Heart left ventricle (tissue), 16 donors: Measurements from ENCODE around the gene CAPN11. TPM values are rescaled to one million over a fixed set of nuclear protein-coding genes. Genes with fewer than 3 reads are reported as not detected.

ENCODE experiments used
- ATAC-seq, 4 donors: fragments of 200-7000 bp; cut with Tn5 transposase; one replicate each; pipeline ENCODE4 v1.9.1; 2020 to 2022; ENCODE audit warnings: moderate library complexity in 4 of 4, mild to moderate bottlenecking in 3 of 4, moderate number of reproducible peaks in 1 of 4
- DNase-seq, 5 donors: peaks; one replicate each; pipeline ENCODE4 v3.0.0-alpha.2; 2020
- H3K27ac ChIP-seq, 12 donors: fragments of 200-600 bp; sonication (generic) in 4 of 12; one replicate each; pipeline versions ENCODE4 v1.5.0 to v1.8.0; 2016 to 2022; ENCODE audit warnings: mild to moderate bottlenecking in 2 of 12
- H3K27me3 ChIP-seq, 9 donors: fragments of 200-600 bp; sonication (generic) in 2 of 9; one replicate each; pipeline versions ENCODE4 v1.5.1 to v1.8.0; 2016 to 2022; ENCODE audit warnings: mild to moderate bottlenecking in 3 of 9
- H3K36me3 ChIP-seq, 9 donors: fragments of 200-600 bp; sonication (generic) in 2 of 9; one replicate each; pipeline versions ENCODE4 v1.5.0 to v1.8.0; 2018 to 2022; ENCODE audit warnings: mild to moderate bottlenecking in 2 of 9
- H3K4me1 ChIP-seq, 12 donors: fragments of 200-600 bp; sonication (generic) in 4 of 12; one replicate each; pipeline versions ENCODE4 v1.5.0 to v1.8.0; 2016 to 2022; ENCODE audit warnings: mild to moderate bottlenecking in 3 of 12
- H3K4me3 ChIP-seq, 12 donors: fragments of 200-600 bp; sonication (generic) in 4 of 12; one replicate each; pipeline versions ENCODE4 v1.5.0 to v1.8.0; 2017 to 2022; ENCODE audit warnings: mild to moderate bottlenecking in 9 of 12, moderate library complexity in 4 of 12
- H3K9me3 ChIP-seq, 12 donors: fragments of 200-600 bp; sonication (generic) in 4 of 12; one replicate each; pipeline versions ENCODE4 v1.5.0 to v1.8.0; 2016 to 2022; ENCODE audit warnings: mild to moderate bottlenecking in 1 of 12
- POLR2A ChIP-seq, 2 donors: fragments of 450-650 bp; IDR thresholded peaks; one replicate each; pipeline ENCODE4 v1.6.1; 2017; ENCODE audit warnings: antibody characterized with exemption in 2 of 2, mild to moderate bottlenecking in 2 of 2, moderate library complexity in 2 of 2
- WGBS, 4 donors: extraction: QIAGEN DNeasy Blood & Tissue Kit in 2 of 4; methylation state at CpG; one replicate each; pipeline versions ENCODE4 v1.1.5 to v1.1.7; 2013 to 2018; 5-methylcytosine and 5-hydroxymethylcytosine counted together
- intact Hi-C, 10 donors: fragments of 100-400 bp; cut with DNase I; formaldehyde crosslinking; loops; one replicate each; pipeline versions ENCODE4 v1.11.1 to v1.14.2; 2022
- polyA plus RNA-seq, 2 donors: library from polyadenylated mRNA; stranded (reverse); fragments of 200-250 nt; gene quantifications; one replicate each; pipeline ENCODE4 v1.2.3, GENCODE V29; 2013
- total RNA-seq, 9 donors: library from RNA; depleted of rRNA in 2 of 9; stranded (reverse); fragments of >200 nt in 2 of 9; fragmentation: NEBNext Ultra II Directional in 3 of 9; extraction: Animal tissue kit (Norgen Biotek cat#: 25700) in 3 of 9; gene quantifications; one replicate each; pipeline versions ENCODE4 v1.1.0 to v1.2.4, GENCODE V29; 2016 to 2023
- TF ChIP-seq, protein P1 (sequence below), 12 donors: fragments of 200-600 bp; sonication (generic) in 4 of 12; IDR thresholded peaks; one replicate each; pipeline versions ENCODE4 v1.5.0 to v1.8.0; 2018 to 2022; ENCODE audit warnings: antibody characterized with exemption in 12 of 12, mild to moderate bottlenecking in 5 of 12
- donor health status: ischemic (EF 13 %, LVEDD 7.1; RV severe dilation, severe dysfunction).
- donor health status: healthy with polysubstance abuse.
- donor health status: DM: no; HTN: yes; CAD: no.
- donor health status: DM: no; HTN: no; CAD: no.
- donor health status: ischemic (EF 25% LVEDD 6.9; RV normal size, moderate dysfunction).
- donor health status: ischemic (EF 25% LVEDD 5.7; RV mildly dilated, moderate dysfunction).
- donor health status: healthy.
- donor health status: DM: yes; HTN: yes; CAD: no.
- donor health status: ischemic (EF 35%, LVEDD 5.7; RV mildly dilated, moderate dysfunction).
- donor health status: nonischemic (EF 11% LVEDD 7.7; RV severe dilation, severe dysfunction).
- donor health status: DM: yes; HTN: yes; CAD: no.
- donor health status: PGD.
- donor health status: ischemic (EF 29% LVEDD 5.4; RV normal size, mild dysfunction).
- donor health status: nonischemic (EF 23%, LVEDD 6.1; RV moderate dilation, normal function).

The CAPN11 gene
- total and polyA plus RNA-seq, 11 donors = 0.08 to 1.8 (median 0.38) TPM; not detected in 3

DNA sequence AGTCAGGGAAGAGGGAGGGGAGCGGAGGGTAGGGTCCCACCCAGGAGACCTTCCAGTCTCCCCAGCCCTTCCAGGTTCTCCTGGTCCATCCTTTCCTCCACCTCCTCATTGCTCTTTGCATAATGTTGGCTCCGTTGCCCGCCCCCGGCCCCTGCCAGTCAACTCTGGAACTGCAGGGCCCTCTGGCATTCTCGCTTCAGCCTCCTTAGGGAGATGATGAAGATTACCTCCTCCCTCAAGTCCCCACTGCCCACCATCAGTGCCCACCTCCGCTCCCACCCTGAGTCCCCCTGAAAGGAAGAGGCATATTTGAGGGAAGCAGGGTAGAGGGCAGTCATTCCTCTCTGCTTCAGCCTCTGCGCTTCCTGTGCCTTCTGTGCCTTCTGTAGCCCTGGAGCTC is 22.7 kb upstream of the CAPN11 start:
- intact Hi-C loops = loop anchor here in 1 of 10 donors (5.0 kb wide), 1 partner anchor 34 kb away; no protein-coding TSS in a partner anchor
- no peak for ATAC-seq
- Histone ChIP-seq H3K9me3 (no peaks in the 10 kb centered on the region), H3K27me3 (no peaks in the 10 kb centered on the region), H3K27ac (no peak overlapping the region), H3K4me1 (peaks cover 0 to 19% (median 6%) of the 10 kb centered on the region in 12 donors), H3K4me3 (no peak overlapping the region), H3K36me3 (peaks cover 0 to 66% (median 49%) of the 10 kb centered on the region in 9 donors)
- 89 to 96% (median 95%) methylated on average over 7 of the region's 7 CpGs for WGBS, 4 donors
- TF ChIP-seq, protein P1, sequence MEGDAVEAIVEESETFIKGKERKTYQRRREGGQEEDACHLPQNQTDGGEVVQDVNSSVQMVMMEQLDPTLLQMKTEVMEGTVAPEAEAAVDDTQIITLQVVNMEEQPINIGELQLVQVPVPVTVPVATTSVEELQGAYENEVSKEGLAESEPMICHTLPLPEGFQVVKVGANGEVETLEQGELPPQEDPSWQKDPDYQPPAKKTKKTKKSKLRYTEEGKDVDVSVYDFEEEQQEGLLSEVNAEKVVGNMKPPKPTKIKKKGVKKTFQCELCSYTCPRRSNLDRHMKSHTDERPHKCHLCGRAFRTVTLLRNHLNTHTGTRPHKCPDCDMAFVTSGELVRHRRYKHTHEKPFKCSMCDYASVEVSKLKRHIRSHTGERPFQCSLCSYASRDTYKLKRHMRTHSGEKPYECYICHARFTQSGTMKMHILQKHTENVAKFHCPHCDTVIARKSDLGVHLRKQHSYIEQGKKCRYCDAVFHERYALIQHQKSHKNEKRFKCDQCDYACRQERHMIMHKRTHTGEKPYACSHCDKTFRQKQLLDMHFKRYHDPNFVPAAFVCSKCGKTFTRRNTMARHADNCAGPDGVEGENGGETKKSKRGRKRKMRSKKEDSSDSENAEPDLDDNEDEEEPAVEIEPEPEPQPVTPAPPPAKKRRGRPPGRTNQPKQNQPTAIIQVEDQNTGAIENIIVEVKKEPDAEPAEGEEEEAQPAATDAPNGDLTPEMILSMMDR (IDR thresholded peaks at IDR 0.05) = no peak
- no peak for TF ChIP-seq POLR2A (IDR thresholded peaks at IDR 0.05)
- DNase-seq = no peak

DNA sequence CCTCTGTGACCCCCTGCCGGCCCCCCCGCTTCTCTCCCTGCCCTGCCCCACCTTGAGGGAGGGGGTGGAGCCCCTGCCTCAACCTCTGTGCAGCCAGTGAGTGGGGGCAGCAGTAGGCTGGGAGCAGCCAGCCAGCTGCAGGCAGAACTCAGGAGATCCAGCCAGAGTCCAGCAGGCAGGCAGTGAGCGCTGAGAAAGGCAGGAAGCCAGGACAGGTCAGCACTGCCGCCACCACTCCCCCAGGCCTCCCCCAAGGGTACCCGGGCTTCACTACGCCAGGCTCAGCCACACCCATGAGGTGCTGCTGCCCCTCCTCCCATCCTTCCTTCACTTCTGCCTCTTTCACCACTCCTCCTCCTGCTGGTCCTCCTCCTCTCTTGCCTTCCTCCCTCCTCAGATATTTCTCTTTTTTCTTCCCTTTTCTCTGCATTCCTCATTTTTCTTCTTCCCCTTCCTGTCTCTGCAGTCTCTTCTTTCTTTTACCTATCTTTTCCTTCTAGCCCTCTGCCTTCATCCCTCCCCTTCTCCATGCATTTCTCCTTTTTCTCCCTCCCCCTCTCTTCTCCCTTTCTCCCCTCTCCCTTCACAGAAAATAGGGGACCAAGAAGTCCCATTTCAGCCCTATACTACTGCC is 19.8 kb upstream of the CAPN11 start:
- Histone ChIP-seq H3K9me3 (no peaks in the 10 kb centered on the region), H3K4me3 (no peak overlapping the region), H3K36me3 (peaks cover 0 to 93% (median 77%) of the 10 kb centered on the region in 9 donors), H3K27ac (no peak overlapping the region), H3K27me3 (no peaks in the 10 kb centered on the region), H3K4me1 (peaks cover 0 to 2% (median 0%) of the 10 kb centered on the region in 12 donors)
- TF ChIP-seq, protein P1 (IDR thresholded peaks at IDR 0.05) = no peak
- TF ChIP-seq POLR2A (IDR thresholded peaks at IDR 0.05) = no peak
- WGBS, 4 donors = 59 to 81% (median 67%) methylated on average over 4 to 6 of the region's 6 CpGs
- DNase-seq (no peak), ATAC-seq (no peak)
- intact Hi-C loops = loop anchor here in 1 of 10 donors (5.0 kb wide), 1 partner anchor 37 kb away; no protein-coding TSS in a partner anchor

DNA sequence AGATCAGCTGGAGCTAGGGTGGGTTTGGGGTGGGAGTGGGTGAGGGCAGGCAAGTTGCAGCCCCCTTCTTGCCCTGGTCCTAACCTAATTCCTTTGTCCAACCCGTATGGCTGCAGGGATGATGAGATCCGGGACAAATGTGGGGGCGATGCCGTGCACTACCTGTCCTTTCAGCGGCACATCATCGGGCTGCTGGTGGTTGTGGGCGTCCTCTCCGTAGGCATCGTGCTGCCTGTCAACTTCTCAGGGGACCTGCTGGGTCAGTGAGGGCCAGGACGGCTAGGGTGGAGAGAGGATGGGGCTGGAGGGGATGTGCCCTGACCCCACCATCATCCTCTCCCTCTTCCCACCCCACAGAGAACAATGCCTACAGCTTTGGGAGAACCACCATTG is 19.3 kb upstream of the CAPN11 start:
- no peak for DNase-seq
- Histone ChIP-seq H3K9me3 (no peaks in the 10 kb centered on the region), H3K4me3 (no peak overlapping the region), H3K4me1 (no peaks in the 10 kb centered on the region), H3K27me3 (no peaks in the 10 kb centered on the region), H3K27ac (no peak overlapping the region), H3K36me3 (peaks cover 0 to 98% (median 82%) of the 10 kb centered on the region in 9 donors)
- no peak for ATAC-seq
- TF ChIP-seq POLR2A (IDR thresholded peaks at IDR 0.05) = no peak
- TF ChIP-seq, protein P1 (IDR thresholded peaks at IDR 0.05) = no peak
- intact Hi-C loops = loop anchor here in 1 of 10 donors (5.0 kb wide), 1 partner anchor 37 kb away; no protein-coding TSS in a partner anchor
- WGBS, 4 donors = 82 to 96% (median 86%) methylated on average over 10 of the region's 10 CpGs

DNA sequence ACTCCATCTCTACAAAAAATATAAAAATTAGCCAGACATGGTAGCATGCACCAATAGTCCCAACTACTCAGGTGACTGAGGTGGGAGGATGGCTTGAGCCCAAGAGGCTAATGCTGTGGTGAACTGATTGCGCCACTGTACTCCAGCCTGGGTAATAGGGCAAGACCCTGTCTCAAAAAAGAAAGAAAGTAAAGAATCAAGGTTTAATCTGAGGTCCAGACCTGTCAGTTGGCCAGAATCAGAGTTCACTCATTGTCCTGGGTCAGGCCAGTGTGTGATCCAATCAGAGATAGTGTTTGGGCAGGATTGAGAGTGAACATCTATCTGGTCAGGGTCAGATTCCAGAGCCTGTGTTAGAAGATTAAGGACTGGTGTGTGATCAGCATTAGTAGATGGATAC is 15.8 kb upstream of the CAPN11 start:
- H3K27ac ChIP-seq = no peak overlapping the region
- intact Hi-C loops = no loop called here
- H3K27me3 ChIP-seq = no peaks in the 10 kb centered on the region
- ATAC-seq (no peak), DNase-seq (no peak)
- no peaks in the 10 kb centered on the region for H3K4me1 ChIP-seq
- WGBS, 4 donors = 0 to 100% (median 98%) methylated on average over 1 of the region's 1 CpG
- H3K36me3 ChIP-seq = peaks cover 0 to 97% (median 80%) of the 10 kb centered on the region in 9 donors
- H3K9me3 ChIP-seq = no peaks in the 10 kb centered on the region
- TF ChIP-seq POLR2A (IDR thresholded peaks at IDR 0.05) = no peak
- TF ChIP-seq, protein P1 (IDR thresholded peaks at IDR 0.05) = no peak
- H3K4me3 ChIP-seq = no peak overlapping the region
